ENCODE data around the gene OXCT1. TPM values are rescaled to one million over a fixed set of nuclear protein-coding genes. Genes with fewer than 3 reads are reported as not detected.

Gene OXCT1
- total and polyA plus RNA-seq, 2 donors from 2014 or later: 20.5 to 42.7 TPM

DNA sequence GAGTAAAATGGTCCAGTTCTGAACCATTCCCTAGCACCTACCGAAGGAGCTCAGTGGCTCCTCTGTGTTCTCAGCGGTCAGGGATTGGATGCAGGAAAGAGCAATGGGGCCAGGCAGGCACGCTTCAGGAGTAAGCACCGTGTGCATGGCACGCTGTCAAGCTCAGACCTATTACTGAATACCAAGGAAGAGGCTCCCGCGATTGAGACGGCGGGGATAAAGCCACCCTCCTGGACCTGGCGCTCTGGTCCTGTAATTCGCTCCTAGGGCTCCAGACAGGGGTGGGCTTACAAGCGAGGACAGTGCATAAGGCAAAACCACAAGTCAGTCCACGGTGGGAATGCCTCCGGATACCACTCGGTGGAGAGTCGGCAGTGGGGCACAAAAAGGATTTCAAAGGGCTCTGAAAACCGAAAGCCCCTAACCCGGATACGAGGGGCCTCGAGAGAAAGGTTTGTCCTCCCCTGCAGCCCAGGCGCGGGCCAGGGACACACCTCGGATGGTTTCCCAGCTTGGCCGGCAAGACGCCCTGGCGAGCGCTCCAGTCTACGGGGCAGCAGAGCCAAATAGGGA lies 988 bp downstream of the OXCT1 start:
- Histone ChIP-seq H3K27ac (ENCODE audit: low read depth in 2 of 2, low read length in 2 of 2) (peak overlapping the region; percentile 2 to 75), H3K36me3 (ENCODE audit: control insufficient read depth in 2 of 3, insufficient read depth in 3 of 3, low read length in 3 of 3) (no peaks in the 10 kb centered on the region), H3K4me3 (ENCODE audit: low read length in 3 of 3) (peak overlapping the region; percentile 52 to 83 (median 71)), H3K9ac (ENCODE audit: low read length in 3 of 3) (peak overlapping the region; percentile 14 to 81 (median 58)), H3K27me3 (ENCODE audit: control insufficient read depth, insufficient read depth, low read length) (no peaks in the 10 kb centered on the region), H3K4me1 (ENCODE audit: control insufficient read depth in 2 of 3, insufficient read depth in 2 of 3, low read depth in 1 of 3, low read length in 3 of 3) (peaks cover 5 to 7% (median 6%) of the 10 kb centered on the region in 3 donors), H3K9me3 (ENCODE audit: control insufficient read depth in 2 of 3, insufficient read depth in 1 of 3, low read length in 3 of 3) (no peaks in the 10 kb centered on the region)
- TF ChIP-seq, protein P1, sequence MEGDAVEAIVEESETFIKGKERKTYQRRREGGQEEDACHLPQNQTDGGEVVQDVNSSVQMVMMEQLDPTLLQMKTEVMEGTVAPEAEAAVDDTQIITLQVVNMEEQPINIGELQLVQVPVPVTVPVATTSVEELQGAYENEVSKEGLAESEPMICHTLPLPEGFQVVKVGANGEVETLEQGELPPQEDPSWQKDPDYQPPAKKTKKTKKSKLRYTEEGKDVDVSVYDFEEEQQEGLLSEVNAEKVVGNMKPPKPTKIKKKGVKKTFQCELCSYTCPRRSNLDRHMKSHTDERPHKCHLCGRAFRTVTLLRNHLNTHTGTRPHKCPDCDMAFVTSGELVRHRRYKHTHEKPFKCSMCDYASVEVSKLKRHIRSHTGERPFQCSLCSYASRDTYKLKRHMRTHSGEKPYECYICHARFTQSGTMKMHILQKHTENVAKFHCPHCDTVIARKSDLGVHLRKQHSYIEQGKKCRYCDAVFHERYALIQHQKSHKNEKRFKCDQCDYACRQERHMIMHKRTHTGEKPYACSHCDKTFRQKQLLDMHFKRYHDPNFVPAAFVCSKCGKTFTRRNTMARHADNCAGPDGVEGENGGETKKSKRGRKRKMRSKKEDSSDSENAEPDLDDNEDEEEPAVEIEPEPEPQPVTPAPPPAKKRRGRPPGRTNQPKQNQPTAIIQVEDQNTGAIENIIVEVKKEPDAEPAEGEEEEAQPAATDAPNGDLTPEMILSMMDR (IDR thresholded peaks at IDR 0.05; ENCODE audit: borderline replicate concordance, extremely low read depth, insufficient read depth): no peak
- peak; percentile 49 to 72 (median 65) for DNase-seq
- intact Hi-C loops (cut with DNase I): no loop called here
- no peak for FAIRE-seq

DNA sequence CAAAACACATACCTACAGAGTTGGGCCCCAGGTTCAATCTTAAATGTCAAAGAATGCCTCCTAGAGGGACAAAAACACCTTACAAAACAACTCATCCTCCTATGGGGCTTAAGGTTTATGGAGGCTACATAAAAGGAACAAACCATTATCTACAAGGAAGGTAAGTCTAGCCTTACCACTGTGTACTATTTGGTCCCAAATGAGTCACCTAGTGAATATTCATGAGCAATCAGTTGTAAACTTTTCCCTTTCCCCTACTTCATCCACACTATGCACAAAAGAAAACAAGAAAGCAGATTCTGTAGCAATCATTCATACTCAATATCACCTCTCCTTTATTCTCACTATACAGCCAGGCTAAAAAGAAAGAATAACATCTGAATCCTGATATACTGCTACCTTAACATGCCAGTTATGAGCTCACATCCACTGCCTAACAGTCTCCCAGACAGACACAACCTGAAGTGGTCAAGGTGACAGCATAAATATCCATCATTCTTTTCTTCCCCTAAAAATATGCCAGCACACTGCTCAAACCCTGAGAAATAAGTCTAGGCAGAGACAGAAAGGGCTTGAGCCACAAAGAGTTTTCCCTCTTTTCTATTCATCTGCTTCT lies 6.2 kb downstream of the OXCT1 start:
- intact Hi-C loops (cut with DNase I): no loop called here
- DNase-seq: no peak

DNA sequence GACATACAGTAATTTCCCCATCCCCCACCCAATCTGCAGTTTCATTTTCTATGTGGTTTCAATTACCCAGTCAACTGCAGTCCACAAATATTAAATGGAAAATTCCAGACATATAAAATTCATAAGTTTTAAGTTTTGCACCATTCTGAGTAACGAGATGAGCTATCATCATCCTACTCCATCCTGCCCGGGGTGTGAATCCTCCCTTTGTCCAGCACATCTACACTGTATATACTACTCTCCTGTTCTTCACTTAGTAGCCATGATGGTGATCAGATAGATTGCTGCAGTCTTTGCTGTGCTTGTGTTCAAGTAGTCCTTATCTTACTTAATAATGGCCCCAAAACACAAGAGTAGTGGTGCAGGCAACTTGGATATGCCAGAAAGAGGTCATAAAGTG lies 11.3 kb downstream of the OXCT1 start:
- H3K27me3 ChIP-seq (ENCODE audit: control insufficient read depth, insufficient read depth, low read length): no peaks in the 10 kb centered on the region
- FAIRE-seq: no peak
- no peak overlapping the region for H3K27ac ChIP-seq (ENCODE audit: low read depth in 2 of 2, low read length in 2 of 2)
- DNase-seq: no peak
- H3K36me3 ChIP-seq (ENCODE audit: control insufficient read depth in 2 of 3, insufficient read depth in 3 of 3, low read length in 3 of 3): peaks cover 0 to 2% (median under 1%) of the 10 kb centered on the region in 3 donors
- H3K4me3 ChIP-seq (ENCODE audit: low read length in 3 of 3): no peak overlapping the region
- H3K9me3 ChIP-seq (ENCODE audit: control insufficient read depth in 2 of 3, insufficient read depth in 1 of 3, low read length in 3 of 3): no peaks in the 10 kb centered on the region
- H3K9ac ChIP-seq (ENCODE audit: low read length in 3 of 3): no peak overlapping the region
- intact Hi-C loops (cut with DNase I): no loop called here
- no peaks in the 10 kb centered on the region for H3K4me1 ChIP-seq (ENCODE audit: control insufficient read depth in 2 of 3, insufficient read depth in 2 of 3, low read depth in 1 of 3, low read length in 3 of 3)
- TF ChIP-seq, protein P1 (IDR thresholded peaks at IDR 0.05; ENCODE audit: borderline replicate concordance, extremely low read depth, insufficient read depth): no peak

More for the DNA sequence above, 6.2 kb downstream of the OXCT1 start:
- TF ChIP-seq, protein P1 (IDR thresholded peaks at IDR 0.05; ENCODE audit: borderline replicate concordance, extremely low read depth, insufficient read depth): no peak
- Histone ChIP-seq H3K4me3 (ENCODE audit: low read length in 3 of 3) (no peak overlapping the region), H3K27ac (ENCODE audit: low read depth in 2 of 2, low read length in 2 of 2) (no peak overlapping the region), H3K9ac (ENCODE audit: low read length in 3 of 3) (no peak overlapping the region), H3K27me3 (ENCODE audit: control insufficient read depth, insufficient read depth, low read length) (no peaks in the 10 kb centered on the region), H3K36me3 (ENCODE audit: control insufficient read depth in 2 of 3, insufficient read depth in 3 of 3, low read length in 3 of 3) (peaks cover 0 to 2% (median 0%) of the 10 kb centered on the region in 3 donors), H3K4me1 (ENCODE audit: control insufficient read depth in 2 of 3, insufficient read depth in 2 of 3, low read depth in 1 of 3, low read length in 3 of 3) (no peaks in the 10 kb centered on the region), H3K9me3 (ENCODE audit: control insufficient read depth in 2 of 3, insufficient read depth in 1 of 3, low read length in 3 of 3) (no peaks in the 10 kb centered on the region)
- FAIRE-seq: no peak
